Naive thymus-derived CD4-positive, alpha-beta T cell (primary cell): Measurements from ENCODE around the gene DESI2. TPM values are rescaled to one million over a fixed set of nuclear protein-coding genes. Genes with fewer than 3 reads are reported as not detected.

Source experiments
- ATAC-seq: fragments of 150-1000 bp; cut with Tn5 transposase; 2 replicates; pipeline ENCODE4 v1.10.0; 2021; ENCODE audit warnings: mild to moderate bottlenecking, moderate library complexity
- CTCF ChIA-PET: fragments of 350-600 bp; sonication (Branson Sonifier 250); formaldehyde crosslinking; loops from one replicate; lab custom pipeline; 2021; ENCODE audit warnings: antibody characterized with exemption; lab: Charles Lee
- POLR2A ChIA-PET: fragments of 350-600 bp; sonication (Branson Sonifier 250); formaldehyde crosslinking; loops from one replicate; lab custom pipeline; 2021; ENCODE audit warnings: antibody characterized with exemption, inconsistent platforms; lab: Charles Lee
- DNase-seq, 9 donors: peaks; one replicate each; pipeline versions ENCODE4 v3.0.0 to v3.0.0-alpha.2; 2020 to 2022; ENCODE audit warnings: mixed read lengths in 1 of 9
- H3K27ac ChIP-seq: one replicate; pipeline ENCODE4 v1.7.0; 2013; ENCODE audit warnings: mild to moderate bottlenecking, low read depth, low read length, moderate library complexity
- H3K27me3 ChIP-seq, 2 donors: one replicate each; pipeline ENCODE4 v1.7.0; 2013; ENCODE audit warnings: low read length in 2 of 2, mild to moderate bottlenecking in 2 of 2, moderate library complexity in 2 of 2; ENCODE audit not compliant: control insufficient read depth in 2 of 2, insufficient read depth in 2 of 2
- H3K36me3 ChIP-seq, 3 experiments: 1 replicate in 2 of 3; 2 replicates in 1 of 3; pipeline ENCODE4 v1.7.0; 2013; ENCODE audit warnings: low read length in 3 of 3, mild to moderate bottlenecking in 3 of 3, moderate library complexity in 1 of 3; ENCODE audit not compliant: insufficient read depth in 3 of 3, control insufficient read depth in 2 of 3
- H3K4me1 ChIP-seq, 2 donors: one replicate each; pipeline ENCODE4 v1.7.0; 2013; ENCODE audit warnings: low read length in 2 of 2, mild to moderate bottlenecking in 2 of 2, moderate library complexity in 1 of 2; ENCODE audit not compliant: control insufficient read depth in 2 of 2, insufficient read depth in 2 of 2
- H3K4me3 ChIP-seq: 2 replicates; pipeline ENCODE4 v1.7.0; 2013; ENCODE audit warnings: mild to moderate bottlenecking, low read length
- H3K9me3 ChIP-seq, 3 experiments: 1 replicate in 2 of 3; 2 replicates in 1 of 3; pipeline ENCODE4 v1.7.0; 2013; ENCODE audit warnings: low read length in 3 of 3; ENCODE audit not compliant: control insufficient read depth in 2 of 3
- H3K27ac Mint-ChIP-seq, 9 donors: one replicate each; pipeline ENCODE4 v1.8.0; 2020 to 2022; ENCODE audit warnings: mixed read lengths in 9 of 9, mild to moderate bottlenecking in 8 of 9, moderate library complexity in 5 of 9, inconsistent platforms in 2 of 9
- H3K27me3 Mint-ChIP-seq, 5 donors: one replicate each; pipeline ENCODE4 v1.8.0; 2021 to 2022; ENCODE audit warnings: mixed read lengths in 5 of 5, mild to moderate bottlenecking in 1 of 5
- H3K36me3 Mint-ChIP-seq, 5 donors: one replicate each; pipeline ENCODE4 v1.8.0; 2020 to 2022; ENCODE audit warnings: mixed read lengths in 5 of 5, mild to moderate bottlenecking in 3 of 5, inconsistent platforms in 1 of 5
- H3K4me1 Mint-ChIP-seq, 7 donors: one replicate each; pipeline ENCODE4 v1.8.0; 2020 to 2022; ENCODE audit warnings: mixed read lengths in 7 of 7, mild to moderate bottlenecking in 3 of 7, inconsistent platforms in 1 of 7
- H3K4me3 Mint-ChIP-seq, 10 donors: one replicate each; pipeline ENCODE4 v1.8.0; 2020 to 2022; ENCODE audit warnings: mild to moderate bottlenecking in 10 of 10, mixed read lengths in 10 of 10, moderate library complexity in 6 of 10, inconsistent platforms in 2 of 10
- H3K9me3 Mint-ChIP-seq, 11 donors: one replicate each; pipeline ENCODE4 v1.8.0; 2020 to 2022; ENCODE audit warnings: mixed read lengths in 11 of 11, mild to moderate bottlenecking in 4 of 11, inconsistent platforms in 1 of 11, moderate library complexity in 1 of 11
- intact Hi-C, 2 donors: fragments of 100-400 bp; cut with micrococcal nuclease; formaldehyde crosslinking; loops; one replicate each; pipeline ENCODE4 v1.15.1; 2023
- polyA plus RNA-seq, 2 donors: library from polyadenylated mRNA; unstranded; fragments of 300-500 nt; fragmentation: Illumina TruSeq; gene quantifications; one replicate each; pipeline ENCODE4 v1.2.3, GENCODE V29; 2021
- total RNA-seq, 6 experiments: library from RNA in 5 of 6; stranded (reverse) in 5 of 6; gene quantifications; 1 replicate in 5 of 6; 2 replicates in 1 of 6; pipeline ENCODE4 v1.2.3 and lab custom pipeline; 2021 to 2026

DESI2 gene
- total and polyA plus RNA-seq, 7 experiments from 2014 or later, result 10.0 to 23.4 (median 17.6) TPM

- peaks cover 0 to 3% of the 10 kb centered on the region in 2 donors for H3K27me3 ChIP-seq
- Mint-ChIP-seq H3K4me1 (no peaks in the 10 kb centered on the region), H3K9me3 (no peaks in the 10 kb centered on the region), H3K36me3 (no peaks in the 10 kb centered on the region), H3K27me3 (peaks cover 0 to 10% (median 6%) of the 10 kb centered on the region in 5 donors), H3K27ac (no peak overlapping the region), H3K4me3 (no peak overlapping the region)
- no peak for DNase-seq
- no peak overlapping the region for H3K4me3 ChIP-seq
- intact Hi-C loops, result no loop called here
- H3K4me1 ChIP-seq, result no peaks in the 10 kb centered on the region
- no peaks in the 10 kb centered on the region for H3K9me3 ChIP-seq
- ATAC-seq, result no peak
- POLR2A ChIA-PET, result no interaction called here
- no peaks in the 10 kb centered on the region for H3K36me3 ChIP-seq
- H3K27ac ChIP-seq, result no peak overlapping the region
- CTCF ChIA-PET, result no interaction called here
Observed at GRCh38 chr1:244642526-244642925, 10.4 kb upstream of the DESI2 start.

- no peaks in the 10 kb centered on the region for H3K36me3 ChIP-seq
- H3K27ac ChIP-seq, result no peak overlapping the region
- intact Hi-C loops, result no loop called here
- Mint-ChIP-seq H3K9me3 (no peaks in the 10 kb centered on the region), H3K27ac (no peak overlapping the region), H3K27me3 (peaks cover 0 to 10% (median 6%) of the 10 kb centered on the region in 5 donors), H3K4me3 (no peak overlapping the region), H3K36me3 (no peaks in the 10 kb centered on the region), H3K4me1 (no peaks in the 10 kb centered on the region)
- no peak for ATAC-seq
- POLR2A ChIA-PET, result no interaction called here
- H3K4me3 ChIP-seq, result no peak overlapping the region
- DNase-seq, result no peak
- CTCF ChIA-PET, result no interaction called here
- H3K9me3 ChIP-seq, result no peaks in the 10 kb centered on the region
- H3K27me3 ChIP-seq, result peaks cover 0 to 3% of the 10 kb centered on the region in 2 donors
- no peaks in the 10 kb centered on the region for H3K4me1 ChIP-seq
Observed at GRCh38 chr1:244642988-244643387, 9.9 kb upstream of the DESI2 start.

GRCh38 chr1:244645414-244645813 is 7.5 kb upstream of the DESI2 start:
- Histone ChIP-seq H3K27me3 (peaks cover 0 to 3% of the 10 kb centered on the region in 2 donors), H3K4me1 (no peaks in the 10 kb centered on the region), H3K36me3 (no peaks in the 10 kb centered on the region), H3K27ac (no peak overlapping the region), H3K9me3 (no peaks in the 10 kb centered on the region), H3K4me3 (no peak overlapping the region)
- no peak for DNase-seq
- peaks cover 0 to 7% (median 0%) of the 10 kb centered on the region in 7 donors for H3K4me1 Mint-ChIP-seq
- H3K36me3 Mint-ChIP-seq, result no peaks in the 10 kb centered on the region
- H3K9me3 Mint-ChIP-seq, result no peaks in the 10 kb centered on the region
- POLR2A ChIA-PET, result interaction anchor here (0.9 kb wide), 1 partner anchor 51 kb away, joined by 3 read pairs; no protein-coding TSS in a partner anchor
- no peak for ATAC-seq
- H3K4me3 Mint-ChIP-seq, result no peak overlapping the region
- intact Hi-C loops, result no loop called here
- H3K27me3 Mint-ChIP-seq, result peaks cover 0 to 10% (median 6%) of the 10 kb centered on the region in 5 donors
- no peak overlapping the region for H3K27ac Mint-ChIP-seq
- CTCF ChIA-PET, result no interaction called here

GRCh38 chr1:244645890-244646289 is 7.0 kb upstream of the DESI2 start:
- CTCF ChIA-PET, result no interaction called here
- POLR2A ChIA-PET, result no interaction called here
- no peak for ATAC-seq
- intact Hi-C loops, result no loop called here
- H3K4me3 ChIP-seq, result no peak overlapping the region
- no peak overlapping the region for H3K27ac ChIP-seq
- peaks cover 0 to 3% of the 10 kb centered on the region in 2 donors for H3K27me3 ChIP-seq
- H3K4me1 ChIP-seq, result no peaks in the 10 kb centered on the region
- H3K27me3 Mint-ChIP-seq, result peaks cover 0 to 10% (median 5%) of the 10 kb centered on the region in 5 donors
- no peaks in the 10 kb centered on the region for H3K9me3 ChIP-seq
- no peak for DNase-seq
- peaks cover 0 to 9% (median 0%) of the 10 kb centered on the region in 7 donors for H3K4me1 Mint-ChIP-seq
- H3K36me3 ChIP-seq, result no peaks in the 10 kb centered on the region
- H3K36me3 Mint-ChIP-seq, result no peaks in the 10 kb centered on the region
- H3K4me3 Mint-ChIP-seq, result no peak overlapping the region
- H3K9me3 Mint-ChIP-seq, result no peaks in the 10 kb centered on the region
- H3K27ac Mint-ChIP-seq, result no peak overlapping the region

- Histone ChIP-seq H3K27me3 (no peaks in the 10 kb centered on the region), H3K4me3 (no peak overlapping the region), H3K9me3 (no peaks in the 10 kb centered on the region), H3K27ac (no peak overlapping the region), H3K36me3 (no peaks in the 10 kb centered on the region), H3K4me1 (peaks cover 4 to 6% of the 10 kb centered on the region in 2 donors)
- Mint-ChIP-seq H3K27me3 (no peaks in the 10 kb centered on the region), H3K27ac (no peak overlapping the region), H3K4me1 (peaks cover 10 to 20% (median 11%) of the 10 kb centered on the region in 7 donors), H3K36me3 (no peaks in the 10 kb centered on the region), H3K9me3 (no peaks in the 10 kb centered on the region), H3K4me3 (no peak overlapping the region)
- intact Hi-C loops, result no loop called here
- ChIA-PET CTCF (interaction anchor here (0.6 to 1.2 kb wide), 3 partner anchors 43 to 154 kb away, joined by 3 to 4 read pairs (median 4); no protein-coding TSS in a partner anchor), POLR2A (interaction anchor here (0.5 to 1.4 kb wide), 6 partner anchors 42 to 1407 kb away, joined by 3 read pairs; no protein-coding TSS in a partner anchor)
- DNase-seq (no peak), ATAC-seq (no peak)
Observed at GRCh38 chr1:244647819-244648218, 5.1 kb upstream of the DESI2 start.

- Histone ChIP-seq H3K36me3 (no peaks in the 10 kb centered on the region), H3K4me3 (peak overlapping the region; percentile 53), H3K4me1 (peaks cover 19 to 24% of the 10 kb centered on the region in 2 donors), H3K27me3 (no peaks in the 10 kb centered on the region), H3K27ac (peak overlapping the region; percentile 87), H3K9me3 (no peaks in the 10 kb centered on the region)
- Mint-ChIP-seq H3K36me3 (peaks cover 0 to 3% (median 2%) of the 10 kb centered on the region in 5 donors), H3K4me3 (peak overlapping the region in 9 of 10 donors; percentile 83 to 91 (median 88)), H3K9me3 (no peaks in the 10 kb centered on the region), H3K4me1 (peaks cover 11 to 26% (median 13%) of the 10 kb centered on the region in 7 donors), H3K27me3 (no peaks in the 10 kb centered on the region), H3K27ac (peak overlapping the region; percentile 81 to 96 (median 90))
- intact Hi-C loops, result loop anchor here (1.0 to 10.0 kb wide), 21 partner anchors 52 to 1914 kb away; partner anchors contain the start of genes COX20 (in 2 of the 2), HNRNPU (in 2 of the 2), CATSPERE (in 1 of the 2) and CEP170 (in 1 of the 2)
- CTCF ChIA-PET, result interaction anchor here (1.0 to 1.4 kb wide), 4 partner anchors 48 to 210 kb away, joined by 3 to 7 read pairs (median 3); no protein-coding TSS in a partner anchor
- ATAC-seq (no peak), DNase-seq (peak in 2 of 9 donors; percentile 1 to 4)
- POLR2A ChIA-PET, result interaction anchor here (0.6 to 4.0 kb wide), 10 partner anchors 183 to 1678 kb away, joined by 3 to 43 read pairs (median 6); partner anchors contain the start of genes ADSS2, CATSPERE, COX20 and HNRNPU
Observed at GRCh38 chr1:244651956-244652622, 837 bp upstream of the DESI2 start.
